Measurements from ENCODE around the gene SNW1. TPM values are rescaled to one million over a fixed set of nuclear protein-coding genes. Genes with fewer than 3 reads are reported as not detected.

Gene SNW1
- total RNA-seq, 1 donor from 2014 or later, result 57.0 TPM

Other genes starting within 250 kb of the SNW1 start
- gene SPTLC2, start 144.5 kb downstream of the SNW1 start, total RNA-seq, result 67.6 and 149 TPM in 2 replicates
- gene ALKBH1, start 53.1 kb downstream of the SNW1 start, total RNA-seq, result 9.0 and 10.0 TPM in 2 replicates
- 75.3 and 279 TPM in 2 replicates for gene SLIRP, start 53.1 kb downstream of the SNW1 start, total RNA-seq
- 3.1 and 8.9 TPM in 2 replicates for gene ADCK1, start 39.0 kb upstream of the SNW1 start, total RNA-seq